ENCODE data around the gene ZNF391.
"Not testable (repeated sequence)": the region's sequence is repeated elsewhere in the genome, so short reads cannot be mapped to it uniquely, and the experiment has no call there.

The ZNF391 gene

DNA sequence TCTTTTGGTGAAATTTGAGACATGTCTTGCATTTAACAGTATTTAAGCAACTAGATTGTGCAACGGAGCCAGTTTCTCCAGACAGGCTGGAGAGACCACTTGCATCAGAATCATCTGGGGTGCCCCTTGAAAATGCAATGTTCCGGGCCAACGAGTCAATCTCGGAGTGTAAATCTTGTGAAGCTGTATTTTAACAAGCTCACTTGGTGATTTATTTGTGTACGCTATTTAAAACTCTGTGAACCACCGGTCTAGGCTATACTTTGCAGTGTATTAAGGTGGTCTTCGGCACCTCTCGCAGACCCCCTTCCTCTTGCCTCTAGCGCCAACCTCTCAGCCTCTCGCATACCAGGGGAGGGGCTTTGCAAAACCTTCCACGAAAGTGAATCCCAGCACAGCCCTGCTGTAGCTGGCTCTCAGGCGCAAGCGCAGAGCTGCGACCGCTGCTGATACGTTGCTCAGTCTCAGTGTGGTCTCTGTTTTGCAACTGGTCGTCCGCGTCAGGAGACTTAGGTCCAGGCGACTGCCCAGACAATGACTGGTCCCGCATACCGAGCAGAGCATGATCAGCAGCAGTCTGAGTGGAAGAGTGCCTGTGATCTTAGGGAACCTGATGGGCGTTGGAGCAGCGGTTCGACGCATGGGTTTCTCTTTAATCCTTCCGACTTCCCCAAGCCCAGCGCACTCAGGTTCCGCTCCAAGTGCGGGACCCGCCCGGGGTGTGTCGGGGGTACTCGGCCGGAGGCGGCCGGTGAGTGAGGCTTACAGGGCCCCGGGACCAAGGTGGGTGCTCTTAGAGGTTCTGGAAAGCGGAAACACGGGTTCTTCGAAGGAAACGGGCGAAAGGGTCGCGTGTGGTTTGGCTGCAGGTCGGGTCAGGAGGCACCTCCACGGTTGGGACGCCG, at the start of gene ZNF391:
TSS of gene ZNF391 (plus strand) at position 467 of the 905 bp plus-strand sequence. CDS start 11,612 bp downstream, outside the sequence.
- peak; percentile 77 for DNase-seq

GRCh38 chr6:27352850-27353249, 35.7 kb upstream of the ZNF391 start:
- DNase-seq: no peak

GRCh38 chr6:27358786-27359185, 29.8 kb upstream of the ZNF391 start:
- no peak for DNase-seq

DNA sequence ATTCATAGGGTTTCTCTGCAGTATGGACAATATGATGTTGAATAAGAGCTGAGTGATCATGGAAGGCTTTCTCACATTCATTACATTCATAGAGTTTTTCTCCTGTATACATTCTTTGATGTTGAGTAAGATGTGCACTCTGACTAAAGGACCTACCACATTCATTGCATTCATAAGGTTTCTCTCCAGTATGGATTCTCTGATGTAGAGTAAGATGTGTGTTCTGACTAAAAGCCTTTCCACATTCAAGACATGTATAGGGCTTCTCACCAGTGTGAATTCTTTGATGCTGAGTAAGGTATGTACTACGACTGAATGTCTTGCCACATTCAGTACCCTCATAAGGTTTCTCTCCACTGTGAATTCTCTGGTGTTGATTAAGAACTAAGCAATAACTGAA, 29.3 kb upstream of the ZNF391 start:
- no peak for DNase-seq

DNA sequence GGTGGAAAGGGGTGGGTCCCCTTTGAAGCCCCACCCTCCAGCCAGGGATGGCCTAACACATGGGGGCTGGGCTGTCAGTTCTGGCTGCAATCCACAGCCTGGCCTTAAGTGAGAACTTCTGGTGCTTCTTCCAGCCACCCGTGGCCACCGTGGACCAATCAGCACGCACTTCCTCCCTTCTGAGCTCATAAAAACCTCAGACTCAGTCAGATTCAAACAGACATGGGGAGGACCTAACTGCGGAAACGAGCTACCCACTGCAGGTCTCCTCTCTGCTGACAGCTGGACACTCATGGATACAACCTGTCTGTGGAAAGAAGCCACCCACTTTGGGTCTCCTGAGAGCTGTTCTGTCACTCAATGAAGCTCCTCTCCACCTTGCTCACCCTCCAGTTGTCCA, 20.4 kb upstream of the ZNF391 start:
- no peak for DNase-seq

DNA sequence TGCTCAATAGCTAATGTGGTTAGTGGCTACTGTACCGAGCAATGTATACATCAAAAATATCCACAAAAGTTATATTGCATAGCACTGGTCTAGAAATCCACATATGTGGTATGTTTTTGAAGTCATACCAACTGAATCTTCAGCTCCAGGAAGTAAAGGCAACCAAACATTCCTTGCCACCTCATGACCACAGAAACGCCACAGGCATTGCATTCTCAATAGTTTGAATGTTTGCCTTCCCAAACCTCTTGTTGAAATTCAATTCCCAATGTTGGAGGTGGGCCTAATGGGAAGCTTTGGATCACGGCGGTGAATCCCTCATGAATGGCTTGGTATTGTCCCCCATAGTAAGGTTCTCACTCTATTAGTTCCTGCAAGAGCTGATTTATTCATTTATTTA, 18.2 kb upstream of the ZNF391 start:
- DNase-seq: no peak

DNA sequence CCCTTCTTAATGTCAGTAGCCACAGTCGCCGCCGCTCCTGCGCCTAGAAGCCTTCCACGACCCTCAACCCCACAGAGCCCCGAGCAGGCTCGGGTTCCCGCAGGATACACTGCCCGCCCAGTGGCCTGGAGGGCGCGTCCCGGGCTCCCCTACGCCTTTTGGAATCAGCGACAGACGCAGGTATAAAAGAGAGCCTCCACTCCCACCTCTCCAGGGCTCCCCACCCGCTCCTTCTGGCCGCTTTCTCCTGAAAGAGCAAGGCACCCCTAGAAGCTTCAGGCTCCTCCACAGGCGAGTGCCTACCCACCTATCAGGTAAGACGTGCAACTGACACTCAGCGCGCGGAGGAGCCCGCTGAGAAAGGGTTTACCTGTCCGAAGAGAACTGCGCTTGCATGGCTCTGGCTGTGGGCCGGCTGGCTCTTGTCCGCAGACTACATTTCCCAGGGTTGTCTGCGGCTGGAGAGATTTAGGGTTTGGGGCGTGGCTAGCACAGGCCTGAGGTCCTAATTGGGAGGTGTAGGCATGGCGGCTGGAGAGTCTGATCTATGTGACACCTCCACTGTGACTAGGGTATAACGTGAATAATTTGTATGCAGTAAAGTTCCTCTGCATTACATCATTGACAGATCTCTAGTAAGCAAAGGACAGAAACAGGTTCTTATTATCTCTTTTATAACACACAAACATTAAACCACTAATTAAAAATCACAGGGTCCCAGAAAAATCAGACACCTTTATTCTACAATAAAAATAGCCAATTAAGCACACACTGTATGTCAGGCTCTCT, 13.5 kb upstream of the ZNF391 start:
- DNase-seq: peak; percentile 10

GRCh38 chr6:27375613-27376079, 12.9 kb upstream of the ZNF391 start:
- no peak for DNase-seq

- DNase-seq: not testable (repeated sequence)
Observed at GRCh38 chr6:27378406-27378805, 10.2 kb upstream of the ZNF391 start.

DNA sequence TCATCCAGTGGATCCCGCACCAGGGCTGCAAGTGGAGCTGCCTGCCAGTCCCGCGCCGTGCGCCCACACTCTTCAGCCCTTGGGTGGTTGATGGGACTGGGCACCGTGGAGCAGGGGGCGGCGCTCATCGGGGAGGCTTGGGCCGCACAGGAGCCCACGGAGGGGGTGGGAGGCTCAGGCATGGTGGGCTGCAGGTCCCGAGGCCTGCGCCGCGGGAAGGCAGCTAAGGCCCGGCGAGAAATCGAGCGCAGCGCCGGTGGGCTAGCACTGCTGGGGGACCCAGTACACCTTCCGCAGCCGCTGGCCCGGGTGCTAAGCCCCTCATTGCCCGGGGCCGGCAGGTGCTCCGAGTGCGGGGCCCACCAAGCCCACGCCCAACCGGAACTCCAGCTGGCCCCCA, 7.6 kb upstream of the ZNF391 start:
- not testable (repeated sequence) for DNase-seq

DNA sequence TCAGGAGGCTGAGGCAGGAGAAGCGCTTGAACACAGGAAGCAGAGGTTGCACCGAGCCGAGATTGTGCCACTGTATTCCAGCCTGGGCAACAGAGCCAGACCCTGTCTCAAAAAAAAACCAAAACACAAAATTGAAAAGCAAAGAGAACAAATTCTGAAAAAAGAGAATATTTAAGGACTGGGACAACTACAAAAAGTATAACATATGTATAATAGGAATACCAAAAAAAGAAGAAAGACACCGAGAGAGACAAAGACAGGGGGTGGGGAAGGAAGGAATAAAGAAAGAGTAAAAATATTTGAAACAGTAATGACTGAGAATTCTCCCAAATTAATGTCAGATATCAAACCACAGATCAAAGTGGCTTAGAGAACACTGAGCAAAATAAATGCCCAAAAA, 5.5 kb upstream of the ZNF391 start:
- DNase-seq: no peak

GRCh38 chr6:27383481-27383880, 5.1 kb upstream of the ZNF391 start:
- no peak for DNase-seq

GRCh38 chr6:27392623-27393022, 4.1 kb downstream of the ZNF391 start:
- no peak for DNase-seq

- no peak for DNase-seq
Observed at GRCh38 chr6:27394073-27394472, 5.5 kb downstream of the ZNF391 start.

GRCh38 chr6:27400877-27401642, 12.5 kb downstream of the ZNF391 start:
- DNase-seq: no peak

DNA sequence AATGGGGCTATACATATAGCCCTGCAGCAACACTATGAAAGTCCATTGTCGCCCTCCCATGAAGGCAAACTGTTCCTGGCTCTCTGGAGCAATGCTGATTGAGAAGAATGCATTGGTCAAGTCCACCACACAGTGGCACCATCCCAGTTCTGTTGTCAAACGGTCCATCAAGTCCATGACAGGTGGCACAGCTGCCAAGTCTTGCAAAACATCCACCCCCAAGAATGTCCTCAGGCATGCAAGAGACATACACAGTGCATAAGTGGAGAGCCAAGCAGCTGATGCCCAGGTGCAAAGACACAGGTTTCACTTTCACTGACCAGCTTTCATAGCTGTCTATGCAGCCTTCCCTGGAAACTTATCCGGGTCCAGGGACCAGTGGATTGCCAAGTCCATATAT, 17.5 kb downstream of the ZNF391 start:
- DNase-seq: no peak

- no peak for DNase-seq
Observed at GRCh38 chr6:27407153-27407814, 18.7 kb downstream of the ZNF391 start.

DNA sequence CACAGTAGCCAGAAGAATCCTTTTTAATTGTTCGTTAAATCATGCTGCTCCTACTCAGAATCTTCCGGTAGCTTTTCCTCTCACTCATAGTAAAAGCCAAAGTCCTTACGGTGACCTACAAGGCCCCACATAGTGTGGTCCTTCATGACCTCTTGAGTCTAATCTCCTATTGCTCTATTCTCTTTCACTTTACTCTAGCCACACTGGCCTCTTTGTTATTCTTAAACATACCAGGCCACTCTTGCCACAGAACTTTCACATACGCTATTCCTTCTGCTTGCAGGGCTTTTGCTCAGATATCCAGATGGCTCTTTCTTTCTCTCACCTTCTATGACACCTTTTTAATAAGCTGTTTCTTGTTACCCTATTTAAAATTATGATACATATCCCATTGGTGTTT, 25.7 kb downstream of the ZNF391 start:
- no peak for DNase-seq

- no peak for DNase-seq
Observed at GRCh38 chr6:27414996-27415395, 26.4 kb downstream of the ZNF391 start.

DNA sequence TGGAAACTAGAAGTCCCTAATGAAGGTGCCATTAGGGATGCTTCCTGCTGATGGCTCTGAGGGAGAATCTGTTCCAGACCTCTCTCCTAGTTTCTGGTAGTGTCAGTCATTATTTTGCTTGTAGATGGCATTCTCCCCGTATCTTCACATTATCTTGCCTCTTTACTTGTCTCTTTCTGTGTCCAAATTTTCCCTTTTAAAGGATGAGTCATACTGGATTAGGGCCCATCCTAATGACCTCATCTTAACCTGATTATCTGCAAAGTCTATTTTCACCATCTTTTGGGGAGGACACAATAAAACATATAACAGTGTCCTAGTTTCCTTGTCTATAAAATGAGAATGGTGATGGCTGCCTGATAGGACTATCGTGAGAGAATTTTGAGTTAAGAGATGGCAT, 27.3 kb downstream of the ZNF391 start:
- DNase-seq: no peak

DNA sequence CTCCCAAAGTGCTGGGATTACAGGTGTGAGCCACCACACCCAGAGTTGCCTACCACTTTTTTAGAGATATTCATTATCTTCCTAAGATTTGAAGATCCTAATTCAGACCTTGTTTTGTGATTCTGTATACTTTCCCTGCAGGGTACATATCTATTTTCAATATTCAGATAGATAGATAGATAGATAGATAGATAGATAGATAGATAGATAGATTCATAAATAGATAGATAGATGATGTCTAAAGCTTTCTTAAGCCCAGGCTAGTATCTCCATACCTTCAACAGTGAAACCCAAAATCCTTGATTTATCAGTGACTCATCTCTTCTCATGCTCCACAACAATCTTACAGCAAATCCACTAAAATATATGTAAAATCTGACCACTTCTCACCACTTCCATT, 30.8 kb downstream of the ZNF391 start:
- DNase-seq: no peak

DNA sequence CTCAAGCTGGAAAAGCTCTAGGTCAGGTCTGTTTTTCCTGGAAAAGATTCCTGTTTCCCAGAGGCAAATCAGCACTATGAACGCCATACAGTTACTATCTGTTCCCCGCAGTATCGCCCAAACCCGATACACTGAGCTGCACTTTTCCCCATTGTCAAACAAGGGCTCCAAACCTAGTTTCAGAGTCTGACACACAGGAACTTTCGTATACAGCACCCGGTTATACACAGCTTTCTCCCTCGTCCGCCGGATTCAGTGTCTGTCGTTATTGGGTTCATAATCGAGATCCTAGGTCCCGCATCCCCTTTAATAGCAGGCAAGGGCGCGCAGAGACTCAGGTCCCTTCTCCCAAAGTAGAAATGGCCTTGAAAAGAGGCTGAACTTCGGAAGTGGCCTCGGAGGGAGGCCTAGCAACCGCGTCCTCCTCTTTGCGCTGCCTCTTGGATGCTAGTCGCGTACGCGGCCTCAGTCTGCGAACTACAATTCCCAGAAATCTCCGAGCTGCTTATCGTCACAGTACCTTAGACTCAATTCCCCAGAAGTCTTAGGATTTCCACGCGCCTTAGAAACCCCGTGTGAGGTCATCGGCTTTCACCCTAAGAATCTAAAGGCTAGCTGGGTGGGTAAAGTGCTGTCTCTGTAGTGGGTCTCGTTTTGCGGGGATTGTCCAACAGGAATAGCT, 34.2 kb downstream of the ZNF391 start:
- no peak for DNase-seq
